GM23248 (cell line): ENCODE measurements around the gene GNB5. TPM values are rescaled to one million over a fixed set of nuclear protein-coding genes. Genes with fewer than 3 reads are reported as not detected.

Experiments used
- DNase-seq: peaks from one replicate; pipeline ENCODE4 v3.0.0-alpha.2; 2015
- H2AFZ ChIP-seq: fragments of 200-600 bp; sonication (generic); 2 replicates; pipeline ENCODE4 v1.6.1; 2016; ENCODE audit warnings: antibody characterized with exemption
- H3F3A ChIP-seq: fragments of 200-600 bp; sonication (generic); 2 replicates; pipeline ENCODE4 v1.6.1; 2016; ENCODE audit warnings: mild to moderate bottlenecking, antibody characterized with exemption, mixed run types; ENCODE audit not compliant: insufficient read depth
- H3K27ac ChIP-seq: fragments of 200-600 bp; sonication (generic); 2 replicates; pipeline ENCODE4 v1.5.1; 2016; ENCODE audit warnings: mild to moderate bottlenecking
- H3K27me3 ChIP-seq: fragments of 200-600 bp; sonication (generic); replicated peaks from 2 replicates; pipeline ENCODE4 v1.6.1; 2016; ENCODE audit warnings: mild to moderate bottlenecking; ENCODE audit not compliant: insufficient read depth
- H3K36me3 ChIP-seq: fragments of 200-600 bp; sonication (generic); 2 replicates; pipeline ENCODE4 v1.6.1; 2016; ENCODE audit warnings: low read depth, mild to moderate bottlenecking
- H3K4me1 ChIP-seq: fragments of 200-600 bp; sonication (generic); 2 replicates; pipeline ENCODE4 v1.6.1; 2016; ENCODE audit warnings: mild to moderate bottlenecking; ENCODE audit not compliant: insufficient read depth
- H3K4me2 ChIP-seq: fragments of 200-600 bp; sonication (generic); one replicate; pipeline ENCODE4 v1.6.1; 2016; ENCODE audit warnings: mild to moderate bottlenecking; ENCODE audit not compliant: unreplicated experiment
- H3K4me3 ChIP-seq: fragments of 200-600 bp; sonication (generic); 2 replicates; pipeline ENCODE4 v1.5.1; 2016; ENCODE audit warnings: mild to moderate bottlenecking
- H3K79me2 ChIP-seq: fragments of 200-600 bp; sonication (generic); 2 replicates; pipeline ENCODE4 v1.6.1; 2016; ENCODE audit warnings: mild to moderate bottlenecking; ENCODE audit not compliant: insufficient read depth
- H3K9ac ChIP-seq: fragments of 200-600 bp; sonication (generic); 2 replicates; pipeline ENCODE4 v1.6.1; 2016; ENCODE audit warnings: mild to moderate bottlenecking
- H3K9me2 ChIP-seq: fragments of 200-600 bp; sonication (generic); 2 replicates; pipeline ENCODE4 v1.6.1; 2016; ENCODE audit warnings: mixed run types, mild to moderate bottlenecking, moderate library complexity; ENCODE audit not compliant: insufficient read depth
- H3K9me3 ChIP-seq: fragments of 200-600 bp; sonication (generic); one replicate; pipeline ENCODE4 v1.6.1; 2017; ENCODE audit warnings: low read depth
- H4K20me1 ChIP-seq: fragments of 200-600 bp; sonication (generic); 2 replicates; pipeline ENCODE4 v1.6.0; 2016; ENCODE audit not compliant: insufficient read depth
- EZH2 ChIP-seq: fragments of 200-600 bp; sonication (generic); IDR thresholded peaks from 2 replicates; pipeline ENCODE4 v1.6.1; 2018; ENCODE audit warnings: antibody characterized with exemption, mild to moderate bottlenecking; ENCODE audit not compliant: insufficient read depth, poor library complexity, severe bottlenecking
- EZH2phosphoT487 ChIP-seq: fragments of 200-600 bp; sonication (generic); IDR thresholded peaks from 2 replicates; pipeline ENCODE4 v1.6.1; 2018; ENCODE audit warnings: antibody characterized with exemption, moderate library complexity, mild to moderate bottlenecking, low read depth; ENCODE audit not compliant: insufficient read depth
- WGBS, 2 experiments: methylation state at CpG; one replicate each; pipeline ENCODE4 v1.1.6; 2015 to 2017; ENCODE audit warnings: low lambda C conversion rate in 2 of 2, low coverage in 1 of 2; ENCODE audit errors: missing lambda C conversion rate in 2 of 2; 5-methylcytosine and 5-hydroxymethylcytosine counted together
- in situ Hi-C: fragments of 300-500 bp; cut with MboI; formaldehyde crosslinking; loops from 2 replicates; pipeline ENCODE4 v1.15.0; 2020
- polyA plus RNA-seq: library from polyadenylated mRNA; unstranded; fragments of >200 nt; fragmentation: Nextera tagmentation; extraction: Ambion mirVana; gene quantifications from 2 replicates; pipeline ENCODE4 v1.2.1, GENCODE V29; 2016
- total RNA-seq: library from RNA; depleted of rRNA; stranded (reverse); fragments of >200 nt; shearing (Covaris generic); gene quantifications from 2 replicates; pipeline ENCODE4 v1.2.3, GENCODE V29; 2014

Gene GNB5
- total and polyA plus RNA-seq, 2 experiments from 2014 or later: 39.9 to 42.8 TPM

DNA sequence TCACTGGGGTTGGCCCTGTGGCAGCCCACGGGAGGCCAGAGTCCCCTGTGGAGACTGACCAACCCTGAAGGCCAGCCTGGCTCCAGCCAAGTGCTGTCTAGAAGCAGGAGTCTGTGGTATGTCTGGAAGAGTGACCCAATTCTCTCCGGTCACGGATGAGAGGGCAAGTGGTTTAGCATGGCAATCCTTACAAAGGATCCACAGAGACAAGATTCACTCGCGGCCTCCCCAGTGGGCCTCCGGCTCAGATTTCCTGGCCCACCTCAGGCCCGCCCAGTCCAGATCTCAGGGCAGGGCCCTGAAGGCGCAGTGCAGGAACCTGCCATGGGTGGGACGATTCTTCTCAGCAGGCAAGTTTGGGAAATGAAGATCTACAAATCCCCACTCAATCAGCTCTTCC is 73.6 kb downstream of the GNB5 start:
- no peak overlapping the region for H3K27ac ChIP-seq
- no peaks in the 10 kb centered on the region for H3K9me2 ChIP-seq
- H3K9me3 ChIP-seq: no peaks in the 10 kb centered on the region
- no peaks in the 10 kb centered on the region for H4K20me1 ChIP-seq
- DNase-seq: no peak
- peaks cover 9% of the 10 kb centered on the region; the same call in 1 of the 2 replicates for H3F3A ChIP-seq
- H3K79me2 ChIP-seq: no peaks in the 10 kb centered on the region
- H3K27me3 ChIP-seq: no peaks in the 10 kb centered on the region
- 72 to 77% methylated on average over 9 of the region's 9 CpGs for WGBS, 2 experiments
- no peak overlapping the region for H2AFZ ChIP-seq
- TF ChIP-seq EZH2: no peak
- TF ChIP-seq EZH2phosphoT487: no peak
- no peak overlapping the region for H3K9ac ChIP-seq
- 0 out of 2 replicates have a peak, but pooled peaks cover 7% of the 10 kb centered on the region for H3K36me3 ChIP-seq
- H3K4me2 ChIP-seq: no peak overlapping the region
- no peaks in the 10 kb centered on the region for H3K4me1 ChIP-seq
- in situ Hi-C loops: no loop called here
- no peak overlapping the region for H3K4me3 ChIP-seq

DNA sequence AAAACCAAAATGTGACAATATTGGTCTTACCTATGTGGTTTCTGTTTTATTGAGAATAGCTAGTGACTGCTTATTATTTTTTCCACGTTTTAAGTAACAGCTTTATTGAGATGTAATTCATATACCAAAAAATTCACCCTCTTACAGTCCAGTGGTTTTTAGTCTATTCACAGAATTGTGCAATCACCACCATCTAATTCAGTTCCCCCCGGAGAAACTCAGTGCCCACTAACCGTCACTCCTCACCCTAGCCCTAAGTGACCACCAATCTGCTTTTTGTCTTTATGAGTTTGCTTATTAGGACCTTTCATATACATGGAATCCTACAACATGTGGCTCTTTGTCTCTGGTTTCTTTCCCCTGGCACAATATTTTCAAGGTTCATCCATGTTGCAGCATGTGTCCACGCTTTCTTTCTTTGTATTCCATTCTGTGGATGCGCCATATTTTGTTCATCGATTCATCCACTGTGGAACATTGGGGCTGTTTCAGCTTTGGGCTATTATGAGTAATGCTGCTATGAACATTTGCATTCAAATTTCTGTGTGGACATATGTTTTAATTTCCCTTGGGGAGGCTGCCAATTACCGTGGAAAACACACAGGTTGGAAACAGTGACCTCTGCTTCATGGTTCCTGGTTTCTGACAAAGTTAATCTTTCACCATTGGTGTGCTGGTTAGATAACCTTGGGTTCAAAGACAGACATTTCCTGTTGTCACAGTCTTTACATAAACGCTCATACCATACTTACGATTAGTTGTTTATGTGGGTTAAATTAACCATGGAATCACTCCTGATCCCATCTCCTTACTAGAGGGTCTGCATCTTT is 75.4 kb downstream of the GNB5 start:
- no peak overlapping the region for H3K4me2 ChIP-seq
- no peak overlapping the region for H2AFZ ChIP-seq

DNA sequence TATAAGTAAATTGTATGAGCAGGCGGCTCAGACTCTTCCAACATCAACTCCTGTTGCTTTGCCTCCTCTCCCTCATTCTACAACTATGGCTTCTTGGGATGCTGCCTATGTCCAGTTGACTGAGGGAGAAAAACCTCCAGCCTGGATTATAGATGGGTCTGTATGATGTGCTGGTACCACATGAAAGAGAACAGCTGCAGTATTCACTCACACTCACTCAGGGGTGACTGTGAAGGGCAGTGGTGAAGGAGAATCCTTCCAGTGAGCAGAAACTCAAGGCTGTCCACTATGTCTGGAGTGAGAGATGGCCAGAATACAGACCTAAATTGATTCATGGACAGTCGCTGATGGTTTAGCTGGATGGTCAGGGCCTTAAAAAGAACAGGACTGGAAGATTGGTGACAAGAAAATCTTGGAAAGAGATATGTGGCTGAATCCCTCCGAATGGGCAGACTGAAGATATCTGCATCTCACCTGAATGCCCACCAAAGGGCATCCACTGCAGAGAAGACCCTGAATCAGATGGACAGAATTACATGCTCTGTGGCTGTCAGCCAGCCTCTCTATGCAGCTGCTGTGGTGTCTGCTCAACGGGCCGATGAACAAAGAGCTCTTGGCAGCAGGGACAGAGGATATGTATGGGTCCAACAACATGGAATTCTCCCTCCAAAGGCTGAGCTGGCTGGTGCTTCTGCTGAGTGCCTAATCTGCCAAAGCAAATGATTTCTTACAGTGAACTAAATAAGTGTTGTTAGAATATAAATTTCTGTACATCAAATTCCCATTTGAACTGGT is 76.7 kb downstream of the GNB5 start:
- no peaks in the 10 kb centered on the region for H3K9me2 ChIP-seq
- H3K27me3 ChIP-seq: peaks cover 8% of the 10 kb centered on the region; the same call in 1 of the 2 replicates
- 54 to 63% methylated on average over 5 of the region's 5 CpGs for WGBS, 2 experiments
- no peak overlapping the region for H3K9ac ChIP-seq
- TF ChIP-seq EZH2phosphoT487 (no peak), EZH2 (no peak)
- no peak overlapping the region for H2AFZ ChIP-seq
- DNase-seq: no peak
- H3K4me2 ChIP-seq: no peak overlapping the region
- H4K20me1 ChIP-seq: no peaks in the 10 kb centered on the region
- H3F3A ChIP-seq: peaks cover 9% of the 10 kb centered on the region; the same call in 1 of the 2 replicates
- H3K27ac ChIP-seq: no peak overlapping the region
- no peaks in the 10 kb centered on the region for H3K36me3 ChIP-seq
- H3K79me2 ChIP-seq: no peaks in the 10 kb centered on the region
- no peaks in the 10 kb centered on the region for H3K4me1 ChIP-seq
- in situ Hi-C loops: no loop called here
- no peak overlapping the region for H3K4me3 ChIP-seq
- H3K9me3 ChIP-seq: no peaks in the 10 kb centered on the region

More for the DNA sequence above, 75.4 kb downstream of the GNB5 start:
- Histone ChIP-seq H4K20me1 (no peaks in the 10 kb centered on the region), H3K36me3 (no peaks in the 10 kb centered on the region), H3K79me2 (no peaks in the 10 kb centered on the region), H3K9me2 (no peaks in the 10 kb centered on the region), H3K4me1 (no peaks in the 10 kb centered on the region), H3K4me3 (no peak overlapping the region), H3K9me3 (no peaks in the 10 kb centered on the region), H3F3A (peaks cover 9% of the 10 kb centered on the region; the same call in 1 of the 2 replicates), H3K9ac (no peak overlapping the region), H3K27ac (no peak overlapping the region), H3K27me3 (peaks cover 8% of the 10 kb centered on the region; the same call in 1 of the 2 replicates)
- no peak for TF ChIP-seq EZH2
- in situ Hi-C loops: no loop called here
- no peak for DNase-seq
- 76 to 77% methylated on average over 9 of the region's 9 CpGs for WGBS, 2 experiments

DNA sequence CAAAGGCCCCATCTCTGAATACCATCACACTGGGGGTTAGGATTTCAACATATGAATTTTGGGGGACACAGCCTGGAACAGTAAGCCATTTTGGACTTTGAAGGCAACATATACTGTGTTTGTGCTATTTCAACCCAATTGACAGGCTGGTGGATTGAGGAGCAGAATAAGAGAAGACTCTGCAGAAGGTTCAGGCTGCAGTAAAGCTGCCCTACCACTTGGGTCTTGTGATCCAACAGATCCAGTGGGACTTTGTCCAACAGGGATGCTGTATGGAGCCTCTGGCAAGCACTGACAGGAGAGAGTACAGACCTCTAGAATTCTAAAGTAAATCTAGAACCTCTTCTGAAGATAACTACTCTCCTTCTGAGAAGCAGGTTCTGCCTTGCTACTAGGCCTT is 77.5 kb downstream of the GNB5 start:
- Histone ChIP-seq H2AFZ (no peak overlapping the region), H3K4me2 (no peak overlapping the region), H3K36me3 (no peaks in the 10 kb centered on the region), H3K79me2 (no peaks in the 10 kb centered on the region), H3K27ac (no peak overlapping the region), H4K20me1 (no peaks in the 10 kb centered on the region), H3K27me3 (peaks cover 8% of the 10 kb centered on the region; the same call in 1 of the 2 replicates), H3K4me3 (no peak overlapping the region), H3K4me1 (no peaks in the 10 kb centered on the region), H3F3A (peaks cover 9% of the 10 kb centered on the region; the same call in 1 of the 2 replicates), H3K9ac (no peak overlapping the region), H3K9me3 (no peaks in the 10 kb centered on the region), H3K9me2 (no peaks in the 10 kb centered on the region)
- no peak for TF ChIP-seq EZH2
- no peak for TF ChIP-seq EZH2phosphoT487
- in situ Hi-C loops: no loop called here
- no peak for DNase-seq
